ENCODE data around the gene LGALS1.

DNA sequence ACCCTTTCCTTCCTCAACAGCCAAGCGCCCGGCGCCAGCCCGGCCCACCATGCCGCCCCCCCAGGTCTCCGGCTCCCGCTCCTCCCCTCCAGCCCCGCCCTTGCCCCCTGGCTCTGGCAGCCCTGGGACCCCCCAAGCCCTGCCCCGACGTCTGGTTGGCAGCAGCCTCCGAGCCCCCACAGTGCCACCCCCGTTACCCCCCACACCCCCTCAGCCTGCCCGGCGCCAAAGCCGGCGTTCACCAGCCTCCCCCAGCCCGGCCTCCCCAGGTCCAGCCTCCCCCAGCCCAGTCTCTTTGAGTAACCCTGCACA is 20.2 kb upstream of the LGALS1 start:
- TF ChIP-seq, protein P1, sequence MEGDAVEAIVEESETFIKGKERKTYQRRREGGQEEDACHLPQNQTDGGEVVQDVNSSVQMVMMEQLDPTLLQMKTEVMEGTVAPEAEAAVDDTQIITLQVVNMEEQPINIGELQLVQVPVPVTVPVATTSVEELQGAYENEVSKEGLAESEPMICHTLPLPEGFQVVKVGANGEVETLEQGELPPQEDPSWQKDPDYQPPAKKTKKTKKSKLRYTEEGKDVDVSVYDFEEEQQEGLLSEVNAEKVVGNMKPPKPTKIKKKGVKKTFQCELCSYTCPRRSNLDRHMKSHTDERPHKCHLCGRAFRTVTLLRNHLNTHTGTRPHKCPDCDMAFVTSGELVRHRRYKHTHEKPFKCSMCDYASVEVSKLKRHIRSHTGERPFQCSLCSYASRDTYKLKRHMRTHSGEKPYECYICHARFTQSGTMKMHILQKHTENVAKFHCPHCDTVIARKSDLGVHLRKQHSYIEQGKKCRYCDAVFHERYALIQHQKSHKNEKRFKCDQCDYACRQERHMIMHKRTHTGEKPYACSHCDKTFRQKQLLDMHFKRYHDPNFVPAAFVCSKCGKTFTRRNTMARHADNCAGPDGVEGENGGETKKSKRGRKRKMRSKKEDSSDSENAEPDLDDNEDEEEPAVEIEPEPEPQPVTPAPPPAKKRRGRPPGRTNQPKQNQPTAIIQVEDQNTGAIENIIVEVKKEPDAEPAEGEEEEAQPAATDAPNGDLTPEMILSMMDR (IDR thresholded peaks at IDR 0.05) = no peak
- no peak for TF ChIP-seq POLR2A (IDR thresholded peaks at IDR 0.05)

Measured in Peyer's patch (tissue), 4 donors.